Left renal pelvis (tissue), 4 donors: Measurements from ENCODE around the gene CACHD1. TPM values are rescaled to one million over a fixed set of nuclear protein-coding genes. Genes with fewer than 3 reads are reported as not detected.
"Not testable (repeated sequence)": the region's sequence is repeated elsewhere in the genome, so short reads cannot be mapped to it uniquely, and the experiment has no call there.

Source experiments
- DNase-seq, 4 donors: peaks; one replicate each; pipeline ENCODE4 v3.0.0-alpha.2; 2013; ENCODE audit warnings: low read depth in 4 of 4, low spot score in 3 of 4
- polyA plus RNA-seq, 4 donors: library from polyadenylated mRNA; unstranded; fragments of 120-200 nt; gene quantifications; one replicate each; pipeline ENCODE4 v1.2.1, GENCODE V29; 2013; ENCODE audit not compliant: insufficient read length in 4 of 4

Gene CACHD1
- polyA plus RNA-seq, 4 donors: 41.6 to 58.7 (median 56.8) TPM

DNA sequence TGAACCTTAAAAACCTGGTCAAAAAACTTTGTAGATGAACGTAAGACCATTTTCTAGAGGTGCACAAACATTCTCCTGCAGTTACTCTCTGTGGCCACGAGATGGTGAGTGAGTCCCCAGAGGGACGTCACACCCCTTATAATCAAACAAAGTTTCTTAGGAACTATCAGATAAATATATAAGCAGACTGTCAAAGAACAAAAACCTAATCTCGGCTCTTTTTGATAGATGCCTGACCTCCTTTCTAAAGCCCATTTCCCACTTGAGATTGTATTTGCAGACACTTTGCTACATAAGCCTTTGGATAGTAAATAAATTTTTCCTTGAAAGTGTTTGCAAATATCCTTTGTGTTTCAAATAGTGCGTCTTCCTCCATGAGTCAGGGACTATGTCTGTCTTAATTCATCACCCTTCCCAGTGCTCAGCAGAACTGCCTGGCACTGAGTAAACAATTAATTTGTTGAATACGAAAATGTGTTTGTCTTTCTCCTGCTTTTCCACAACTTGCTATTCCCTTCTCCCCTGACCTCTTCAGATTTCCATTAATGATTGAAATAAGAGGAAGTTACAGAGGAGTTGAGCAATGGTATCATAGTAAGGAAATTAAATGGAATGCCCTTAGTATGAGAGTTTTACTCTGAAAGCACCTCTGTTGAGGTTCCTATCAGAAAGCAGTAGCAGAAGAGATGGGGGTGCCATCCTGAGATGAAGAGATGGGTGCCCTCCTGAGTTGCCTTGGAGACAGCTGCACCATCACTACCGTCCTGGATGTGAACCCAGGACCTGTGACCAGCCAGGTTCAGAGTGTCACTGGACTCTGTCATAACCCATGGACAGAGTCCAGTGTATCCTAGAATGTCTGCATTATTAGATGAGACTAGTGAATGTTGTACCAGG is 217.1 kb downstream of the CACHD1 start:
- peak in 1 of 4 donors; percentile 17 for DNase-seq

DNA sequence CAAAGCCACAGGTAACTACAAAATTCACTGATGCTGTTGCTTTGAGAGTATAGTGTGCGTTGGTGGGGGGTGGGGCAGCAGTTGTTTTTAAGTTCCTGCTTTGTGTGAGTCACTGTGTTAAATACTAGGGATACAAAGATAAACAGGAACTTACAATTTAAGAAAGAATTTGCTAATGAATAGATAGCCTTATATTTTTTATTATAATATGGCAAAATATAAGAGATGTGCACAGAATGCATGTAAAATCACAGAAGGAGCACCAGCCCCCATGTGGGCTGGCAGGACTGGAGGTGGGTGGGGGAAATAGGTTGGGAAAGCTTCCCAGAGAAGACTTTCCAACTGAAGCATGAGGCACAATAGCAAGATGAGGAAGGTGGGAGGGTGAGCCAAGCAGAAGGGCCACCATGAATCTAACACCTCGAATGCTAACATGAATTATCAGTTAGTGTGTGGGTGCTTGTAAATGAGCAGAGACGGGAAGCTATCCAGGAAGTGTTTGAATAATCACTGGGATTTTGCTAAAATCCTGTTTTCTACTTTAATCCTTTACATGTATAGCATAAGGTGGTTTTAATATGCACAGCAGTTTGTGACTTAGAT is 217.9 kb downstream of the CACHD1 start:
- DNase-seq: no peak

DNA sequence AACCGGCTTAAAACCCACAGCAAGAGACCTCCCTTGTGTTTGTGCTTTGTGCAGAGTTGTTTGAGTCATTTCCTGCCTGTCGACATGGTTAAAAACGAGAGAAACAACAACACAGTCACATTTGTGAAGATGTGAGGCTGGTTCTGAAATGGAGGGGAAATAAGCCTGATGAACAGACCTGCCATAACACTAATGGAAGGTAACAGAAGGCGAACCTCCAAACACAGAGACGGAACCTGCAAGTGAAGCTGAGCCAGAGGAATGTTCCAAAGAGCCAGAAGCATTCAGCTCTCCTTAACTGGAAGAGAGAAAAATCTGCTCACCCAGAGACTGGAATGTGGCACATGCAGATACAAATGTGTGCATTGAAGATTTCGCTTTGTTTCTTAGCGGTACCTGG is 221.7 kb downstream of the CACHD1 start:
- DNase-seq: no peak

DNA sequence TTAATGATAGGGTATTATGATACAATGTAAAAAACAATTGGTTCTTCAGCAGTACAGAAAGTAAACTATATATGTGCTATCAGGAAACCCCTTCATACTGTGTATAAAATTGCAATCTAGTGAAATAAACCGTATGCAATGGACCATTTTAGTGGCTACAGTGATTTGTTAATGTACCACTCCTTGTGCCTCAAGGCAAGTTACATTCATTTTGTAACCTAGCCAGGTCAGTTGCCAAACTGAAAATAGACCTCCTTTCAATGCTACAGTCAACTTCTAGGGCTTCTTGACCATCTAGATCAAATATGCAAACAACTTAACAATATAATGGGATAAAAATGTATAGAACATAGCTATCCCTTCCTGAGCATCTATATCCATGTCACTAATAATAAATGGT is 223.0 kb downstream of the CACHD1 start:
- DNase-seq: no peak

DNA sequence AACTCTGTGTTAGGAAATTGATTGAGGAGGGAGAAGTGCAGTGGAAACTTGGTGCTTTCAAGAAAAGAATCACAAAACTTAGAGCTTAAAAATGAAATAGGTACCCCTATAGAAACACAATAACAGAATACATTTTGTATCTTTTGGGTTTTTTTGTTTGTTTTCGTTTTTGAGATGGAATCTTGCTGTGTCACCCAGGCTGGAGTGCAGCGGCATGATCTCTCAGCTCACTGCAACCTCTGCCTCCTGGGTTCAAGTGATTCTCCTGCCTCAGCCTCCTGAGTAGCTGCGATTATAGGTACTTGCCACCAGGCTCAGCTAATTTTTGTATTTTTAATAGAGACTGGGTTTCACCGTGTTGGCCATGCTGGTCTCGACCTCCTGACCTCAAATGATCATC is 223.5 kb downstream of the CACHD1 start:
- no peak for DNase-seq

DNA sequence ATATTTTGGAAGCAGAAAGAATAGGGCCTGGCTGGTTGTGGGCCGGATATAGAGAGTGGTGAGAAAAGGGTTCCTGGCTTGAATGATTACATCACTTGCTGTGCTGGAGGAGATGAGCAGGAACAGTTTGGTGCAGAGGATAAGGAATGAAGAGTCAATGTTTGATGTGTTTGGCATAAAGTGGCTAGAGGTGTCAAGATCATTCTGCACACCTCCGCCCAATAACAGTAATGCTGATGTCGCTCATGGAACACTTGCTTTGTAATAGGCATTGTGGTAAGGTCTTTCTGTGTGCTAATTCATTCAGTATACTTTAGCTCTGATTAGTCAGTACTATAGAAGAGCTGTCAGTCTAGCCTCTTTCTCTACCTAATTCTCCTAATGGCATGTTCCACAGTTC is 226.9 kb downstream of the CACHD1 start:
- no peak for DNase-seq

DNA sequence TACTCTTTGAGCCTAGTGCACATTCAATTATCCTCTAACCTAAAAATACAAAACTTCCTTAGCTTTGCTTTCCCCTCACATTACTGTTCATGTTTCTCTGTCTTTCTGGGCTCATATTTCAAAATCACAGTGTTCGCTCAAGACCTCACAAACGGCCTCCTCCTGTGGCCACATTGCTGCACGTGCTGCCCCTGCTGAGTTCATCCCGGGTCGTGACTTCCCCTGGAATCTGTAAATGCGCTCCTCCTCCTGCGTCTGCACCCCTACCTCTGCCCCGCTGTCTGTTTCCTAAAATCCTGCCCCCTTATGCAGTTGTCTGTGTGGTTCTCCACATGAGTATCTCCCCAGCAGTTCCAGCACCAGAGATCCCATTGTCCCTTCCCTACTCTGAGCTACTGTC is 229.4 kb downstream of the CACHD1 start:
- no peak for DNase-seq

DNA sequence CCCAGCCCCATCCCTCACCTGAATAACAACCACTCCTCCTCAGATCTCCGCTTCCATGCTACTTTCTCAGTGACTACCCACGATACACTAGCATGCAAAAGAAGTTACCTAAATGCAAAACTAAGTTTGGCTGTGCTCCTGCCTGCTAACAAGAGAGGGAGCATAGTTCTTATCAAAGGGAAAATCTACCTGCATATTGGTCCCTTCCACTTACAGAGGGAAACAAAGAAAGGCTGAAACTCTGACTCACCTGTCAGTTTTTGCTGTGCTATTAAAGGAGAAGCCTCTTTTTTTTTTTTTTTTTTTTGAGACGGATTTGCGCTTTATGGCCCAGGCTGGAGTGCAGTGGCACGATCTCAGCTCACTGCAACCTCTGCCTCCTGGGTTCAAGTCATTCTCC is 231.1 kb downstream of the CACHD1 start:
- no peak for DNase-seq

DNA sequence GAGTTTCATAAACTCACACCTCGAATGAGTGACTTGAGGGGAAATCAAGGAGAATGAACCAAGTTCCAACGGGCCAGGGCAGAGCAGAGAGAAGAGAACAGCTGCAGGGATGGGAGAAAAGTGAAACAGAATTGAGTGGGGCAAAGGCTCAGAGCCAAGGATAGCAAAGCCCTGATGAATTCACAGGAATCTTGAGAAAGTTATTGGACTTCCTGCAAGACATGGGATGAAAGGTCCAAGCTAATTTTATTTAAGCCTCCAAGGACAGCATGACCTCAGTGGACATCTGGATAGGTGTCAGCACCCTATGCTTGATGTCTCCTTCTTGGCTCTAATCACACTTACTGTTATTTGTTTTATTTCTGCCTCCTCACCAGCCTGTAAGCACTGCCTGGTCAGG is 232.0 kb downstream of the CACHD1 start:
- DNase-seq: no peak

DNA sequence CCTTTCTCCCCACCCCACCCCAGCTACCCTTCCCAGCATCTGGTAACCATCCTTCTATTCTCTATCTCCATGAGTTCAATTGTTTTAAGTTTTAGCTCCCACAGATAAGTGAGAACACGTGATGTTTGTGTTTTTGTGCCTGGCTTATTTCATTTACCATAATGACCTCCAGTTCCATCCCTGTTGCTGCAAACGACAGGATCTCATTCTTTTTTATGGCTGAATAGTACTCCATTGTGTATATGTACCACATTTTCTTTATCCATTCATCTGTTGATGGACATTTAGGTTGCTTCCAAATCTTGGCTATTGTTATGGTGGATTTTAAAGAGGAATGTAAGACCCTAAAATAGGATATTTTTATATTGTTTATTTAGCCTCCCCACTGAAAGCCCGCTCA is 232.7 kb downstream of the CACHD1 start:
- not testable (repeated sequence) for DNase-seq

DNA sequence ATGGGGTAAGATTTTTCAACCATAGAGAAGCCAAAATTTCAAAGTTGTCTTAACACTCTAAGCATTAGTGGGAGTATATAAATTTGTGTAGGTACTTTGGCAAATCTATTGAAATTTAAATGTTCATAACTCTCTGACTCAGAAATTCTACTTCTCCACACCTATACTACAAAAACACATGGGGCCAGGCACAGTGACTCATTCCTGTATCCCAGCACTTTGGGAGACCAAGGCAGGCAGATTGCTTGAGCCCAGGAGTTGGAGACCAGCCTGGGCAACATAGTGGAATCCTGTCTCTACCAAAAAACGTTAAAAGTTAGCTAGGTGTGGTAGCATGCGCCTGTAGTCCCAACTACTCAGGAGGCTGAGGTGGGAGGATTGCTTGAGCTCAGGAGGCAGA is 233.7 kb downstream of the CACHD1 start:
- no peak for DNase-seq

DNA sequence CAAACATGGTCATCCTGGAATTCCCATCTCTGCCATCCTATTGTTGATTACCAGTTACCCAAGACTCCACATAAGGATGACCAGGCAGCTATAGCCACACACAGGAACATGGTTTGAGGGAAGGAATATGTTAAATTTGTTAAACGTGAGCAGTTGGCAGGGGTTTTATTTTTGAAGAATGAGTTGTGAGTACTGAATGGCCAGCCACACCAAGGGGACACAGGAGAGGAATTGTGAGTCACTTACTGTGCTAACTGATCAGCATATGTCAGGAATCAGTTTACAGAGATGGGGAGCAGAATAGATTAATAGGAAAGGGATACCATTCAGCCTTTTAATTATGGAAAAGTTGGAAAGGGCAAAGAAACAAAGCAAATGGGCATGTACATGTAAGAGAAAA is 235.7 kb downstream of the CACHD1 start:
- no peak for DNase-seq

DNA sequence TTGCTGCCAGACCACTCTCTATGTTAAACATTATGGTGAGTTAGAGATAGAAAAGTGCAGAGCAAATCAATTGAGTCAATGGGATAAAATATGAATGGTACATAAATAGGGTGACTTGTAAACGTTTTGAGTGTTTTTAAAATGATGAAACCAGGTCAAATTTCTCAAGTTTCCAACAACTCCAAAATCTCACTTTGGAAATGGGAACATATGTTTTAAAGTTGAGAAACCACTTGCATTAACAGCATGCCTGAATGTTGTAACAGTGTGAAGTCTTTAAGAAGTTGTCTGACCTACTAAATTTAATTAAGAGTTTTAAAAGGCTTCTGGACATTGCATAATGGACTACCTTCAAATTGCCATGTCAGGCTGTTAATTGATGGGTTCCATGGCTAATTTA is 241.3 kb downstream of the CACHD1 start:
- no peak for DNase-seq

DNA sequence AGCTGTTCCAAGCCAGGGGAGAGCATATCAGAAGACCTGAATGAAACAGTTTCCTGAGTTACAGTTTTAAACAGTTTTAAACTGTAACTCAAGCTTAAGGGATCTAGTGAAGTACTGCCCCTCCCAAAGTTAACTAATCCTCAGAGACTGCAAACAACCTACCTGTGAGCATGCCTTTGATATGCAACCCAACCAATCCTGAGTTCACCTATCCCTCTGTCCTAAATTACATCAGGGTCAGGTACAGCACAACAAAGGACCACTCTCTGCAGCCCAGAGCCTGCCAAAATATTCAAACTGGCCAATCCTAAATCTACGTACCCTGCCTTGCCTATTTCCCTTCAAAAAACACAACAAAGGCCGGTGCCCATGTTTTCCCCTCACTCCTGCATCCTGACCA is 242.1 kb downstream of the CACHD1 start:
- DNase-seq: no peak

DNA sequence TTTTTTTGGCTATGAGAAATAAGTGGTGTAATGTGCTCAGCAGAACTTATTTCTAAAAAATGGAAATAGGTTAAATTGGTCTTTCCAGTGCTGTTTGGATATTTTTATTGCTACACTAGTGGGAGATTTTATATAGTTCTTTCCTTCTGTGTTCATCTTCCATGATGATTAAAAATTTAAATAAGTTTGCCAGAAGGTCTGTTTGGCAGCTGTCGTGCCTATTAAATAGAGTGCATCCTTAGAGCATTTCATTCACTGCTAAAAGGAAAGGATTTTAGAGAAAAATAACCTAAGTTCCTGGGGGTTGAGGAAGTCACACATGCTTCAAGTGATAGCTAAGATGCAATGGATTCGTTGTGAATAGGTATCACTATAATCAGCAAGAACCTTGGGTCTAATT is 245.3 kb downstream of the CACHD1 start:
- DNase-seq: no peak

DNA sequence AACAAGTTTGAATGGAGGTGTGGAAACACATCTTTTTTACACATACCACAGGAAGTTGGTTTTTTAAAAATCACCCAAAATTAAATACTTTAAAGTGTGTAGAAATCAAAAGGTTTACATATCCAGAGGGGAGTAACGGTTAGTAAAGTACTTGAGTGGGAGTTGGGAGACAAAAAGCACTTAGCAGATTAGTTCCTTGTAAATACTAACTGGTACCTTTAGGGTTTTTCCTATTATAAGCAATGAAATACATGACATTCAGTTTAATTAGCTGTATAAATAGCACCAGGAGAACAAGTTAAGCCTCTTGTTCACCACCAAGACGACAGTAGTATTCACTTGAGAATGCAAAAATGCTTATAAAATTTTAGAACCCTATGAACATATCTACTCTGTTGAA is 251.2 kb downstream of the CACHD1 start:
- no peak for DNase-seq

DNA sequence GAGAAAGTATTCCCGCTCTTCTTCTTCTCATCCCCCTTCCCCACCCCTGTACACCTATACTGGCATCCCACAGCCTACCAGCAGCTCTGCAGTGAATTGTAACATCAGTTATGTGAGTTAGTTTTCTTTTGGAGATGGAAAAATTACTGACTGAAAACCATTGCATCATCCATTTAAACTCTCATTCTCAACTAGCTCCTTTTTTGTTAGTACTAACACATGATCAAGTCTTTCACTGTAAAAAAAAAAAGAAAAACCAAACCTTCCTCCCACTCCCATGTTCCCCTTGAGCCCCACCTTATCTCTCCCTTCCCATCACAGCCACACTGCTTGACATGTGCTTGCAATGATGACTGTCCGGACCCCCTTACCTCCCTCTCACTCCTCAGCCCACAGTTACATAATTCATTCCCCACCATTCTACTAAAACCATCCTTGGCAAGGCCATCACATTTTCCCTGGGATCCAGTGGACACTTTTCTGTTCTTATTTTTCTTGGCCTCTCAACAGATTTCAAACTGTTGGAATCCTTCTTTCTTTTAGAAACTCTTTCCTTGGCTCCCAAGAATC is 251.7 kb downstream of the CACHD1 start:
- no peak for DNase-seq

DNA sequence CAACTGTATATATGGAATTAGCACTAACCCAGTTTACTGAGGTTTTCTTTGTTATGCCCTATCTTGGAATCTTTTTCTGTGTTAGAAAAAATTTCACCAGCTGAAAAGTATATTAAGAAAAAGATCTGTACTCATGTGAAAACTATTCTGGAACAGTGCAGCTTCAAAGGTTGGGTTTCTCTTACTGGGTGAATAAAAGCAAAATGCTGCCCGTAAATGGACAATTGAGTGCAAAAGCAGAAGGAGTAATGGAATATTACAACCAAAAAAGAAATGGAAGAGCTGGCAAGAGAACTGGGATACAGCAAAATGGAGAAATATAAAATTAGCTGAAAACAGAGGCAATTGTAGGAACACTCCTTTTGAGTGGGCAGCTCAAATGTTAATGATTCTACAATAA is 257.9 kb downstream of the CACHD1 start:
- no peak for DNase-seq

DNA sequence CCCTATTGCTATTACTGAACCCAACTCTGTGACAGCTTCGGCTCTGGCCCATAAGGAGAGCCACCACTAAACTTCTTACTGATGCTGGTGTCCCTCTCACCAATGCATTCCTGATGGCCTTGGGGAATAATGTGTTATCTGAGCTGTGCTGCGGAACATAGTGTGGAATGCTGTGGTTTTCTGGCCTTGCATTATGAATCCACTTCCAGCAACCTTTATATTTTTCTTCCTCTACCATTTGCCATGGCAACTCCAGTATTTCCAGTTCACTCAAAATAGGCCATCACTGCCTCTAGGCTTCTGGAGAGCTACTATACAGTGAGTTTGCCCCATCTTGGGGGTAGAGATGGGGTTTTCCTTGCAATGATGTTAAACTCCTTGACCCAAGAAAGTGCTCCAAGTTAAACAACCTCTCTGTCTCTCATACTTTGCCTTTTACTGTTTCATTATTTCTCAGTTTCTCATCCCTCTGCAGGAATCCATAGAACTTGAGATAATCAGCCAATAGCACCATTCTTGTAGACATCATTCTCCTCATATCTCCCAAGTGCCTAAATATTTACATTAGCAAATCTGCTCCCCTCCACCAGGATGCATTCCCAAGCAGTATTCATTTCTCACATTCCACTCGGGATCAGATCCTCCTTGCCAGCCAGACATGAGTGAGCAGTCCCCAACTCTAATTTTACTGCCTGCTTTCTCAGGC is 263.8 kb downstream of the CACHD1 start:
- no peak for DNase-seq

DNA sequence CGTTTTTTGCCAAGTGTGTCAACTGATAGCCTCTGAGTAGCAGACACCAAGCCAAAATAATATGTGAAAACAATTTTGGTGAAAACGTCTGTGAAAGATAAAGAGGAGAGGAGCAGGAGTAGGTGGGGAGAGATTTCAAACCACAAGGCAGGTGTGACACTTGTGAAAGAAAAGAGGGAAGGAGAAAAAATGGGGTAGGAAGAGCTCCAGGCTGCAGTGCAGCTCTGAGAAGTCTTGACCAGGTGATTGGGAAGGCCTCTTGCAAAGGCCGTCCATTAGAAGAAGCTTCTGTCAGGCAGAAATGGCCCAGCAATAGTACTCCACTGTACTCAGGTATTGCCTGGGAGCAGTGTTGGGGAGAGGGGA is 264.3 kb downstream of the CACHD1 start:
- DNase-seq: no peak

DNA sequence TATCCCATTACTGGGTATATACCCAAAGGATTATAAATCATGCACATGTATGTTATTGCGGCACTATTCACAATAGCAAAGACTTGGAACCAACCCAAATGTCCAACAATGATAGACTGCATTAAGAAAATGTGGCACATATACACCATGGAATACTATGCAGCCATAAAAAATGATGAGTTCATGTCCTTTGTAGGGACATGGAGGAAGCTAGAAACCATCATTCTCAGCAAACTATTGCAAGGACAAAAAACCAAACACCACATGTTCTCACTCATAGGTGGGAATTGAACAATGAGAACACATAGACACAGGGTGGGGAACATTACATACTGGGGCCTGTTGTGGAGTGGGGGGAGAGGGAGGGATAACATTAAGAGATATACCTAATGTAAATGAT is 270.8 kb downstream of the CACHD1 start:
- DNase-seq: not testable (repeated sequence)
